ENCODE results near the gene CUEDC1. TPM values are rescaled to one million over a fixed set of nuclear protein-coding genes. Genes with fewer than 3 reads are reported as not detected.

CUEDC1 gene
- total and polyA plus RNA-seq, 2 of the 13 experiments (the other 11 are each of a cell fraction or from before 2014, with no cell fraction given) = 7.4 to 12.9 TPM

DNA sequence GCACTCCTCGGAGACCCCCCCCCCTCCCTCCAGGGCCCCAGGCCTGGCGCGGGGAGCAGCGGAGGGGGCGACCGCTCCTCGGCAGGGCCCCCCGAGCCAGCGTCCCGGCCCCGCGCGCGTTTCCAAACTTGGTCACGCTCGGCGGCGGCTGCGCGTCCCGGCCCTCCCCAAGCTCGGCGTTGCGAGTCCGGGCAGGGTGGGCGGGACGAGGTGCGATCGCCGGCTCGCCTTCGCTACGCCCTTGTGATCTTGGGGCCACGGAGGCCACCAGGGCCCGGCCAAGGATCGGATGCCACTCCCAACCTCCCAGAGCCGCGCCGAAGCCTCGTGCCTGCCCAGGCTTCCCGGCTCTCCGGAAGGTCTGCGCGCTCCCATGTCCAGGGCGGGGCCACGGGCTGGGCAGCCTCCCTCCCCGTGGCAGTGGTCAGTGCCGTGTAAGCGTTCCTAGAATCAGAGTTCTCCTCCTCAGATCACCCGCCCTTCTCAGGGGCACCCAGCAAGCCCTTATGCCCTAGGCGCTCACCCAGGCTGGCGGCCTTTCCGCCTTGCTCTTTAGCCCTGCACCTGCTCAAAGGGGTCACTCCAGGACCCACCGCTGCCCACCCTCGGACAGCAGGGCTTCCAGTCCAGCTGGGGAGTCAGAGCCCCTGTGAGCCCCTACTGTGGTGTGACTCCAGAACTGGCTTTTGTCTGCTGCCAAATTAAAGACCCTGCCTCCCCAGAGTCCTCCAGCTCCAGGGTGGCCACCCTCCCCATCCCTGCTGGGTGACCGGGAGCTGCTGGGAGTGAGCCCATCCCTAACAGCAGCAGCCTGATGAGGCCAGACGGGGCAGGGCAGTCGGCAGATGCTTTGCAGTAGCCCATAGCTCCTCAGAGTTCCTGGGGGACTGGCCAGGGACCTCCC, 93.2 kb downstream of the CUEDC1 start (continued):
- TF ChIP-seq ZMAT5 (CRISPR knock-in tag; IDR thresholded peaks at IDR 0.05; ENCODE audit: borderline replicate concordance, low read depth) (no peak; the same call in 1 of the 2 replicates), U2AF2 (IDR thresholded peaks at IDR 0.05; ENCODE audit: low read depth, low read length) (no peak), ZNF7 (CRISPR knock-in tag; IDR thresholded peaks at IDR 0.05) (no peak), NFRKB (IDR thresholded peaks at IDR 0.05) (no peak), HOXA9 (CRISPR knock-in tag; IDR thresholded peaks at IDR 0.05; ENCODE audit: borderline replicate concordance) (no peak), ONECUT2 (CRISPR knock-in tag; IDR thresholded peaks at IDR 0.05) (0 out of 2 replicates have a peak, but pooled peaks have one; percentile 49), SP5 (CRISPR knock-in tag; IDR thresholded peaks at IDR 0.05; ENCODE audit: borderline replicate concordance, low read depth) (peak; percentile 77), ZNF225 (CRISPR knock-in tag; IDR thresholded peaks at IDR 0.05) (no peak), ZNF205 (CRISPR knock-in tag; IDR thresholded peaks at IDR 0.05) (peak; percentile 29), ZNF34 (CRISPR knock-in tag; IDR thresholded peaks at IDR 0.05; ENCODE audit: borderline replicate concordance) (no peak), TCF7 (IDR thresholded peaks at IDR 0.05; ENCODE audit: low read depth) (peak; percentile 19; the same call in 1 of the 2 replicates), MATR3 (CRISPR knock-in tag; IDR thresholded peaks at IDR 0.05) (0 out of 2 replicates have a peak, but pooled peaks have one; percentile 74), ZBTB7A (CRISPR knock-in tag; IDR thresholded peaks at IDR 0.05) (no peak; the same call in 1 of the 2 replicates), ZNF850 (CRISPR knock-in tag; conservative IDR thresholded peaks at IDR 0.05) (no peak), ZNF496 (CRISPR knock-in tag; IDR thresholded peaks at IDR 0.05; ENCODE audit: insufficient replicate concordance) (no peak), KAT7 (CRISPR knock-in tag; IDR thresholded peaks at IDR 0.05; ENCODE audit: borderline replicate concordance) (peak; percentile 1; the same call in 1 of the 2 replicates), ATF7 (IDR thresholded peaks at IDR 0.05) (no peak), ATF7 (CRISPR knock-in tag; IDR thresholded peaks at IDR 0.05) (peak; percentile 76), KLF9 (CRISPR knock-in tag; IDR thresholded peaks at IDR 0.05; ENCODE audit: low read depth) (no peak; the same call in none of the 2 replicates), NR2F6 (IDR thresholded peaks at IDR 0.05) (no peak; the same call in 1 of the 2 replicates), NR2F6 (CRISPR knock-in tag; IDR thresholded peaks at IDR 0.05) (peak; percentile 81), CBX5 (CRISPR knock-in tag; IDR thresholded peaks at IDR 0.05; ENCODE audit: borderline replicate concordance) (0 out of 2 replicates have a peak, but pooled peaks have one; percentile 25), NFIB (CRISPR knock-in tag; IDR thresholded peaks at IDR 0.05; ENCODE audit: borderline replicate concordance) (no peak), CC2D1A (CRISPR knock-in tag; IDR thresholded peaks at IDR 0.05) (0 out of 2 replicates have a peak, but pooled peaks have one; percentile 43)
- TF ChIP-seq, protein P1, sequence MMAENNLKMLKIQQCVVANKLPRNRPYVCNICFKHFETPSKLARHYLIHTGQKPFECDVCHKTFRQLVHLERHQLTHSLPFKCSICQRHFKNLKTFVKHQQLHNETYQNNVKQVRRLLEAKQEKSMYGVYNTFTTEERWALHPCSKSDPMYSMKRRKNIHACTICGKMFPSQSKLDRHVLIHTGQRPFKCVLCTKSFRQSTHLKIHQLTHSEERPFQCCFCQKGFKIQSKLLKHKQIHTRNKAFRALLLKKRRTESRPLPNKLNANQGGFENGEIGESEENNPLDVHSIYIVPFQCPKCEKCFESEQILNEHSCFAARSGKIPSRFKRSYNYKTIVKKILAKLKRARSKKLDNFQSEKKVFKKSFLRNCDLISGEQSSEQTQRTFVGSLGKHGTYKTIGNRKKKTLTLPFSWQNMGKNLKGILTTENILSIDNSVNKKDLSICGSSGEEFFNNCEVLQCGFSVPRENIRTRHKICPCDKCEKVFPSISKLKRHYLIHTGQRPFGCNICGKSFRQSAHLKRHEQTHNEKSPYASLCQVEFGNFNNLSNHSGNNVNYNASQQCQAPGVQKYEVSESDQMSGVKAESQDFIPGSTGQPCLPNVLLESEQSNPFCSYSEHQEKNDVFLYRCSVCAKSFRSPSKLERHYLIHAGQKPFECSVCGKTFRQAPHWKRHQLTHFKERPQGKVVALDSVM (CRISPR knock-in tag; IDR thresholded peaks at IDR 0.05) = peak; percentile 84
- TF ChIP-seq, protein P2, sequence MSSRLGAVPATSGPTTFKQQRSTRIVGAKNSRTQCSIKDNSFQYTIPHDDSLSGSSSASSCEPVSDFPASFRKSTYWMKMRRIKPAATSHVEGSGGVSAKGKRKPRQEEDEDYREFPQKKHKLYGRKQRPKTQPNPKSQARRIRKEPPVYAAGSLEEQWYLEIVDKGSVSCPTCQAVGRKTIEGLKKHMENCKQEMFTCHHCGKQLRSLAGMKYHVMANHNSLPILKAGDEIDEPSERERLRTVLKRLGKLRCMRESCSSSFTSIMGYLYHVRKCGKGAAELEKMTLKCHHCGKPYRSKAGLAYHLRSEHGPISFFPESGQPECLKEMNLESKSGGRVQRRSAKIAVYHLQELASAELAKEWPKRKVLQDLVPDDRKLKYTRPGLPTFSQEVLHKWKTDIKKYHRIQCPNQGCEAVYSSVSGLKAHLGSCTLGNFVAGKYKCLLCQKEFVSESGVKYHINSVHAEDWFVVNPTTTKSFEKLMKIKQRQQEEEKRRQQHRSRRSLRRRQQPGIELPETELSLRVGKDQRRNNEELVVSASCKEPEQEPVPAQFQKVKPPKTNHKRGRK (CRISPR knock-in tag; IDR thresholded peaks at IDR 0.05) = no peak
- TF ChIP-seq, protein P3, sequence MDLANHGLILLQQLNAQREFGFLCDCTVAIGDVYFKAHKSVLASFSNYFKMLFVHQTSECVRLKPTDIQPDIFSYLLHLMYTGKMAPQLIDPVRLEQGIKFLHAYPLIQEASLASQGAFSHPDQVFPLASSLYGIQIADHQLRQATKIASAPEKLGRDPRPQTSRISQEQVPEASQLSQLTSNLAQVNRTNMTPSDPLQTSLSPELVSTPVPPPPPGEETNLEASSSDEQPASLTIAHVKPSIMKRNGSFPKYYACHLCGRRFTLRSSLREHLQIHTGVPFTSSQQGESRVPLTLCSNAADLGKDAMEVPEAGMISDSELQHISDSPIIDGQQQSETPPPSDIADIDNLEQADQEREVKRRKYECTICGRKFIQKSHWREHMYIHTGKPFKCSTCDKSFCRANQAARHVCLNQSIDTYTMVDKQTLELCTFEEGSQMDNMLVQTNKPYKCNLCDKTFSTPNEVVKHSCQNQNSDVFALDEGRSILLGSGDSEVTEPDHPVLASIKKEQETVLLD (CRISPR knock-in tag; IDR thresholded peaks at IDR 0.05; ENCODE audit: low read depth) = no peak

Measured in HepG2 (cell line).